Iris pigment epithelial cell (primary cell): ENCODE measurements around the gene TRIP11.

Source experiments
- DNase-seq: peaks from one replicate; pipeline ENCODE4 v3.0.0-alpha.2; 2011; ENCODE audit warnings: low read depth

The TRIP11 gene

DNA sequence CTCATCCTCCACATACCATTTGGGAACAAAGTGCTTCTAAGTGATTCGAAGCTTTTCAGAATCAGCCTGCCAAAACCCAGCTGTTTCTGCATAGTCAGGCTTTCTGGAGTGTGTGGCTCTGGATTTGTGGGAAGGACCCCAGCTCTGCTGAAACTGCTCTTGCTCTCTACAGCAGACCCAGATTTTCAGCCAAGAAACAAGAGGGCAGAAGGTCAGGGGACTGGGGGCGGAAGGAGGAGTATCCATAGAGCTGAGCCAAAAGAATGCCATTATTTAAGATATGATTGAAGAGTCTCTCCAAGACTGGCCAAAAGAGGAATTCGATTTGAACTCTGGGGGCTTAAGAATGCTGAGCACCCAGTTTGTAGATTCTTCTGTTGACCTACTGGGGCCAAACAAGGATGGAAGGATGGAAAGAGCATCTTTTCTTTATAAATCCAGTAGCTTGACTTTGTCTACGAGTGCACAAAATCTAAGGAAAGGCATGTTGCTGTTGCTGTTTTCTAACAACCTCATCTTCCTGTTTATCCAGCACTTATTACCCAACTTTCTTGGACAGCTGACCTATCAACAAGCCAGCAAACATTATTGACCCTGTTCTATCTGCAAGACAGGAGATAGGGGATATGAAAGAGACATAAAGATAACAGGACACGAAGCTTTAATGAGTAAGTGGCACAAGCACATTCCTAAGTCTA, 121.5 kb downstream of the TRIP11 start:
- DNase-seq: peak; percentile 44
